OCI-M1 (cell line): Measurements from ENCODE around the gene TENT4A.

Source experiments
- DNase-seq: peaks from one replicate; lab custom pipeline; 2025; lab: John Stamatoyannopoulos, UW

Gene TENT4A

DNA sequence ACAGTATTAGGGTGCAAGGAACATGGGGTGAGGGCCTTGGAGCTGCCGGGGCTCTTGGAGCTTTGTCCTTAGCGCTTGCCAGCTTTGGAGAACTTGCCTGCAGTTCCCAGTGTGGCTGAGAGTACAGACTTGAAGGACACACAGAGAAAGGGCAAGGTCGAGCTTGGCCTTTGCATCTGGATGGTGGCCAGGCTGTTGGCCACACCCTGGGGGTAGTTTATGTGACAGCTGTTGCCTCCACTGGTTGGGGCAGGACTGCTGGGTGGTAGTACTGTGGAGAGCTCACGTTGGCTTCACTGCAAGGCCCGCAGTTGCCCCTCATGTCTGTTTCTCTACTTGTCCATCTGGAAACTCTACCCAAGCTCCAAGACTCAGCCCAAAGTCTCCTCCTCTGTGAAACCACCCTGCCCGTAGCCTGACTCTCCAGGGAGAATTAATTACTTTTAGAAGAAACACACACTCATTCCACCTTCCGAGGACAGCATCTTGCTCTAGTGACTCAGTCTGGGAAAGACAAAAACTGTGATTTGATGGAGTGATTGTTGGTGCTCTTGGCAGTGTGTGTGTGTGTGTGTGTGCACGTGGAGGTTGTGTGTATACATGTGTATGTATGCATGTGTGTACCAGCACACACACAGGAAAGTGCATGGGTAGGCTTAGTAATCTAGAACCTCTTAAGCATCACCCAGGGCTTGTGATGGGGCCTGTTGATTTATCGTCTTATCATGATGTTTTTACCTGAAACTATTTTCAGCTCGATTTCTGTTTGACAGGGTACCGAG, 57.8 kb downstream of the TENT4A start:
- DNase-seq, result no peak

DNA sequence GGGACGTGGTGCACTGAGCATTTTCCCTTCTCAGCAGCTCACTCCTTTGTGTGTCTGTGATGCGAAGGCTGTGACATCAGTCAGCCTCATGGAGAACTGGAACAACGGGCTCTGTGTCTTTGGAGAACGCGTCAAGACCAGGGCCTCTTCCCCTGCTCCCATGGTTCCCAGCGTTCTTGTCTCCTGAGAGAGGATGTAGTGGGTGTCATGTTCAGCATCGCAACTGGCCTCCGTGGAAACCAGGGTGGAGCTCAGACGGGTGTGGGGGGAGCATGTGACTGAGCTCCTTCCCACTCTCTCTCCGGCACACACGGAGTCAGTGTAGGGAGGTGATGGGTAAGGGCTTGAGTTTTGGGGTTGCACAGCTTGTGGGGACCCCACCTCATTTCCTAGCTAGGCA, 59.7 kb downstream of the TENT4A start:
- no peak for DNase-seq

DNA sequence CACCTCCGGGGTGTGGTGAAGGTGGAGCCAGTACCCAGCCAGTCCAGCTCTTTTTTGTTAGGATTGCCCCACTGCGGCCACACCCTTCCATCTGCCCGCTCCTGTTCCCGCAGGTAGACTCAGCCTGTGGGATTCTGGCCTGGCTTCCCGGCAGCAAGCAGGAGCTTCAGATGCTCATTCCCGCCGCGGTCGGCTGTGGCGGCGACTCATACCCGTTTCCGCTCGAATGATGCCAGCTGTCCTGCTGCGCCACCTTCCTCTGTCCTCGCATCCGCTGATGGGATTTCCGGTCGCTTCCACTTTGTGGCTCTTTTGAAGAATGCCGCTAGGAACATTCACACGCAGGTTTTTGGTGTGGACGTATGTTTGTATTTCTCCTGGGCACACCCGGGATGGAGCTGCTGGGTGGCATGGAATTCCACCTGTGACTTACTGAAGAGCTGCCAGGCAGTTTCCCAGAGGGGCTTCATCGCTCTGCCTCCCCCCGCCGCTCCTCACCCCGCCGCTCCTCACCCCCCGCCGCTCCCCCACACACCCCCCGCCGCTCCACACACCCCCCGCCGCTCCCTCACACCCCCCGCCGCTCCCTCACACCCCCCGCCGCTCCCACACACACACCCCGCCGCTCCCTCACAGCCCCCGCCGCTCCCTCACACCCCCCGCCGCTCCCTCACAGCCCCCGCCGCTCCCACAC, 60.3 kb downstream of the TENT4A start:
- DNase-seq, result no peak

DNA sequence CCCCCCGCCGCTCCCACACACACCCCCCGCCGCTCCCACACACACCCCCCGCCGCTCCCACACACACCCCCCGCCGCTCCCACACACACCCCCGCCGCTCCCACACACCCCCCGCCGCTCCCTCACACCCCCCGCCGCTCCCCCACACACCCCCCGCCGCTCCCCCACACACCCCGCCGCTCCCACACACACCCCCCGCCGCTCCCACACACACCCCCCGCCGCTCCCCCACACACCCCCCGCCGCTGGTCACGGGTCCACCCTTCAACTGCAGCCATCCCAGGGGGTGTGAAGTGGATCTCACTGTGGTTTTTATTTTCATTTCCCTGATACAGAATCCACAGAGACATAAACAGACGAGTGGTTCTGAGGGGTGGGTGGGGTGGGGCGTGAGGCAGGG, 61.0 kb downstream of the TENT4A start:
- peak; percentile 44 for DNase-seq

DNA sequence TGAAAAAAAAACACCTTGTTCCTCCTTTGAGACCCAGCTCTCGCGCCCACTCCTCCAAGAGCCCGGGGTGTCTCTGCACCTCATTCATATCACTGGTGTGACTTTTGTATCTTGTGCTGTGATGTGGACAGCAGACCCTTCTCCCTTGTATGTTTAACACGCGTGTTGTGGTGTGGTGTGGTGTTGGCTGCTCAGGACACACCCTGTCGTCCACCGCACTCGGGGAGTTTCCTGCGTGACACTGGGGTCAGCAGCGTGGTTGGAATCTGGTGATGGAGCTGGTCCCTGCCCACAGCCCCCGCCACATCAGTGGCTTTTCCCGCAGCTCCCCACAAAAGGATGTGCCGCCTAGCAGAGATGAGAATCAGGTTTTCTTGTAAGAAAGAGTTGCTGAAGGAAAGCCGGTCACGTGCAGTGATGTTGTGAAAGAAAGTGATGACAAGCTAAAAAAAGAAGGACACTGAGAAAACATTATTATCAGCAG, 61.5 kb downstream of the TENT4A start:
- DNase-seq, result peak; percentile 40

DNA sequence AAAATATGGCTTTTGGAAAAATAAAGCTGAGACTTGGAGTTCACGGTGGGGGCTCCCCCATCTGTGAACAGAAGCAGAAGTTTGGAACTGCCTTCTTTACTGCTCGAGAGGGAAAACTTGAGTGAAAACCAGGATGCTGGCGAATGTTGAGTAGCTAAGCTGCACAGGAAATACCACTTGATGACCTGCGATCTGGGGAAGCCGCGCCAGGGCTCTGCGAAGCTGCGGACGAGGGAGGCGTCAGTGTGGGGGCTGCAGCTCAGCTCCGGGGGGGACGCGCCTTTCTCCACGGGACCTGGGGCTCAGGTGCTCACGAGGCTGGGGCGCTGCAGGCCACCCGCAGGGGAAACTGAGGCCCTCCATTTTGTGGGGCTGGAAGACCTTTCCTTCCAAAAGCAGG, 62.3 kb downstream of the TENT4A start:
- no peak for DNase-seq

DNA sequence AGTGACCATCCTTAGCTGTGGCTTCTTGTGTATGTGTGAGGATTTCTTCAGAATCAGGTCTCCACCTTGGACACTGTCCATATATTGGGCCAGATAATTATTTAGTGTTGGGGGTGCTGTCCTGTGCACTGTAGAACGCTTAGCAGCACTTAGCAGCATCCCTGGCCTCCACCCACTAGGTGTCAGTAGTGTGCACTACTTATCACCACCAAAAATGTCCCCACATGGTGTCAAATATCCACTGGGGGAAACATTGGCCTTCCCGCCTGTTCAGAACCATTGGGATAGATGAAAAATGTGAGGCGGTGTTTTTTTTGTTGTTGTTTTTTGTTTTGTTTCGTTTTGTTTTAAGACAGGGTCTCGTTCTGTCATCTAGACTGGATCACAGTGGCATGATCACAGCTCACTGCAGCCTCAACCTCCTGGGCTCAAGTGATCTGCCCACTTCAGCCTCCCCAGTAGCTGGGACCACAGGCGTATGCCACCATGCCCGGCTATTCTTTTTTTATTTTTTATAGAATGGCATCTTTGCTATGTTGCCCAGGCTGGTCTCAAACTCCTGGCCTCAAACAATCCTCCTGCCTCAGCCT, 67.7 kb downstream of the TENT4A start:
- DNase-seq, result peak; percentile 71

DNA sequence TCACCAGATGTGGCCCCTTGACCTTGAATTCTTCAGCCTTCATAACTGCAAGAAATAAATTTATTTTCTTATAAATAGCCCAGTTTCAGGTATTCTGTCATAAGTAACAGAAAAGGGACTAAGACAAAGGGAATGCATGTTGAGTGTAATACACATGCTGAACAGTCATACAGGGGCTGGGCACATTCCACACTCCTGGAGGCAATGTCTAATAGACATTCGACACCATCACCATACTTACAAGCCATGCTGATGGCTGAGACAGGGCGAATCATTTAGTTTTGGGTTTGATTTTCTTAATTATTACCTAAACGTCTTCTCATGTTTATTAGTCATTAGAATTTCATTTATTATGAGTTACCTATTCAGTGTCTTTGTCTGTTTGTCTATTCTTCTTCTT, 68.5 kb downstream of the TENT4A start:
- DNase-seq, result no peak

DNA sequence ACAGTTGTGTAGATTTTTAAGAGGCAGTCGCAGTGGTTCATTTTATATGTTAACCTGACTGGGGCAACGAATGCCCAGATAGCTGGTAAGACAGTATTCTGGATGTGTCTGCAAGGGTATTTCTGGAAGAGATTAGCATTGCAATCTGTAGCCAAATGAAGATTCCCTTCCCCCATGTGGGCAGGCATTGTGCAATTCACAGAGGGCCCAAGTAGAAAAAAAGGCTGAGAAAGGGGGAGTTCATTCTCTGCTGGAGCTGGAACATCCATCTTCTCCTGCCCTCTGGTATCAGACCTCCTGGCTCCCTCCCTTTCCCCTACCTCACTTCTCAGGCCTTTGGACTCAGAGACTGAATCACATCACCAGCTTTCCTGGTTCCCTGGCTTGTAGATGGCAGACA, 70.6 kb downstream of the TENT4A start:
- peak; percentile 72 for DNase-seq

DNA sequence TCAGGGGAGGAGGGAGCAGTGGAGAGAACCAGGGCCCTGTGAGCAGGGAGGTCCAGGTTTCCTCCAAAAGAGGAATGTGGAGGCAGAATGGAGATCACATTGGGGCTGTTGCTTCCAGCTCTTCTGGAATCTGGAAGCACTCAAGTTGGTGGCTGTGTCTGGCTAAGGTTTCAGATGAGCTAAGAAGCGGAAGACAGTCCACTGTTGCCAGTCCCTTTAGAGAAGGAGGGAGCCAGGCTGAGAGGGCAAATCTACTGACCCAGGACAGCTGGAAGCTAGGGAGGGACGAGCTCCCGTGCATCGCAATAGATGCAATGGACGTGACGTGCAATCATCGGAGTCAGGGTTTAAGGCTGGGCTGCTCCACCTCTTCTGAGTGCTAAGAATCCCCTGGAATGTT, 71.2 kb downstream of the TENT4A start:
- no peak for DNase-seq

DNA sequence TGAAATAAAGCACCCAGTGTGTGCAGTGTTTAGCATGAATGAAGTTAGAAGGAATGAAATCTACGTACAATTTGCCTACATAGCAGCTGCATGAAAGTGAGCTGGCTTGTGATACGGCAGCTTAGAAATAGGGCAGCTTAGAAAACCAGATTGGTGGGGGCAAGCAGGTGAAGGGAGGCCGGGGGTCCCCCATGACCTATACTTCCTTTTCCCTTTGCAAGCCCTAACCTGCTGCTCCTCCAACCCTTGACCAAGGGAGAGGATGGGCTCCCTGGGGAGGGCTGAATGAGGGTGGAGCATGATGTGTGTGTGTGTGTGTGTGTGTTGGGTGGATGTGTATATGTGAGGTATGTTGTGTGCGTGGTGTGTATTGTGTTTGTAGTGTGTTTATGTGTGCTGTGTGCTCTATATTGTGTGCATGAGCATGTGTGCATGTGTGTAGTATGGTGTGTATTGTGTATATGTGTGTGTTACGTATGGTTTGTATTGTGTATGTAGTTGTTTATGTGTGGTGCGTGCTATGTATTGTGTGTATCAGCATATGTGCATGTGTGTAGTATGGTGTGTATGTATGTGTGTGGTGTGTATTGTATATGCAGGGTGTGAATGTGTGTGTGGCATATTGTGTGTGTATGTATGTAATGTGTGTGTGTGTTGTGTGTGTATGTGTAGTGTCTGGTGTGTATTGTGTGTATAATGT, 72.1 kb downstream of the TENT4A start:
- DNase-seq, result no peak

DNA sequence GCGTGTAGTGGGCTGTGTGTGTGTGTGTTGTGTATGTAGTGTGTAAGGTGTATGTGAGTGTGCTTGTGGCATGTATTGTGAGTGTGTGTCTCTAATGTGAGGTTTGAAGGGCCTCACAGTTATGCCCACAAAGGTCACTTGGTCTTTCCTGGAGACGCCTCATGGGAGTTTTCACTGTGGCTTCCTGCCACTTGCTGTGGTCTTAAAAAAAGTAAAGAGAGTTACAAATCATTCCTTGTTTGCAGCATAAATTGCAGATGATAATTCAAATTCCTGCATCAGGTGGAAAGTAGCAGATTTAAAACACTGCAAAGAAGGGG, 72.6 kb downstream of the TENT4A start:
- no peak for DNase-seq

DNA sequence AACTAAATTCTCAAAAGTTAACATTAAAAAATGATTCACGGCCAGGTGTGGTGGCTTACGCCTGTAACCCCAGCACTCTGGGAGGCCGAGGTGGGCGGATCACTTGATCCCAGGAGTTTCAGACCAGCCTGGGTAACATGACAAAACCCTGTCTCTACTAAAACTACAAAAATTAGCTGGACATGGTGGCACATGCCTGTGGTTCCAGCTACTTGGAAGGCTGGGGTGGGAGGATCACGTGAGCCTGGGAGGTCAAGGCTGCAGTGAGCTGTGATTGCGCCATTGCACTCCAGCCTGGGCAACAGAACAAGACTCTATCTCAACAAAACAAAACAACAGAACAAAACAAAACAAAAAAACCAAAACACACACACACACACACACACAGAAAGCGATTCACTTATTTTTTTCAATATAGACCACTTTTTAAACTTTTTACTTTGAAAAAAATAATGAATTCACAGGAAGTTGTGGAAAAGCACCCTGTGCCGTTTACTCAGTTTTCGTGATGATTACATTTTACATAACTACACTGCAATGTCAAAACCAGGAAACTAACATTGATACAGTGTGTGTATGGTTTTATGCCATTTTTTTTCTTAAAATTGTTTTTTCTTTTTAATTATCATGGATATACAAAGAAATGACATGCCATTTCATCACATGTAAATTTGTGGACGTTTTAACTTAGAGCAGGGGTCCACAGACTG, 73.7 kb downstream of the TENT4A start:
- peak; percentile 17 for DNase-seq

DNA sequence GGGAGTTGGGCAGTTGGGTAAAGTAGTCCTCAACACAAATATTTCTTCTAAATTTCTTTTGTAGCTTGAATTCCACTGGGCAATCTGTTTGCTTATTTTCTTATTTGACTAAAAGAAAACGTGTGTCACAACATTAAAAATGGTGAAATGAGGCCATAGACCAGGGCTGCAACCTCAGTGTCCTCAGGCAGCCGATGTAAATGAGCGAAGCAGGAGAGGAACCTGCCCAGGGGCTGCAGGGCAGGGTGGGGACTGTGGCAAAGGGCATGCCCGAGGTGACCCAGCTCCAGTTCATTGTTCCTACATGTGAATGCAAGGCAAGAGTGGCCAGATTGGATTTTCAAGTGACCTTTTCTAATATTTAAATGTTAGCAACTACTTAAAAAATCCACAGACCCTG, 74.7 kb downstream of the TENT4A start:
- no peak for DNase-seq

DNA sequence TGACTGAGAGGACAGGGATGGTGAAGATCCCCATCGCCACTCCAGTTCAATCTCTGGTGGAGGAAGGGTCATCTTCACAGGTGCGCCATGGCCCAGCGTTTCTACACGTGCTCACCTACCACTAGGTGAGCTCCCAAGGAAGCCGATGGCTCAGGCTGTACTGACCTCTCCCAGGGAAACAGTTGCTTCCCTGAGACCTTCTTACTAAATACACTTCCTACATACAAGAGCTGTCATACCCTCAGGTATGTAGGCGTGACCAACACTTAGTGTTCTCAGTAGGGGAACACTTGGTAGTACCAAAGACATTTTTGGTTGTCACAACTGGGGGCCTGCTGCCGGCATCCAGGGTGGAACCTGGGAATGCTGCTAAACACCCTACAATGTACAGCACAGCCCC, 75.2 kb downstream of the TENT4A start:
- DNase-seq, result no peak

DNA sequence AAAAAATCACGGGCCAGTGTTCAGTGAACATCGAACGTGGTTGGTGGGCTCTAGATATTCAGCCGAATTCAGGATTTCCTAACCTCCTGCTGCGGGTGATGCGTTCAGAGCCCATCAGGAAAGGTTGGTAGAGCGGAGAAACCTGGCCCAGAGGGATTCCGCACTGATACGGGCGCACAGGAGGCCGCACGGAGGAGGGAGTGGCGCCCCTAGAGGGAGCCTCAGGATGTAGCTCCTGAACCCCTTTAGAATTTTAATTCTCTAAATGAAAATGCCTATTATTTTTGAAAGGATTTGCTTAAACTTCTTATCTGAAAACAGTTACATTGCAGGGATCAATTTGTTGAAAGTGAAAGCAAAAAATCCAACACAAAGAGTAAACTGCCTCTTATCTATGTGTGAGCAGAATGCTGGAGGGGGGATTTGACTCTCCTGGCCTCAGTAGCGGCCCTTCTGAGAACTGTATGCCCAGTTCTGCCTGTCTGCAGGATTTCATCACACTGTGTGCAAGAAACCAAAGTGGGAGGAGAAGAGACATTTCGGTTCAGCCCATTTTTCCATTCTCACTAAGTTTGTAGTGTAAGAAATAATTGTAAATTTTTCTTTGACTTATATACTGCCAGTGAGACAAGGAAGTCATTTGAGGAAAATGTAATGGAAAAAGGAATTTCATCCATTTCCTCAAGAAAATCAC, 75.9 kb downstream of the TENT4A start:
- peak; percentile 95 for DNase-seq

DNA sequence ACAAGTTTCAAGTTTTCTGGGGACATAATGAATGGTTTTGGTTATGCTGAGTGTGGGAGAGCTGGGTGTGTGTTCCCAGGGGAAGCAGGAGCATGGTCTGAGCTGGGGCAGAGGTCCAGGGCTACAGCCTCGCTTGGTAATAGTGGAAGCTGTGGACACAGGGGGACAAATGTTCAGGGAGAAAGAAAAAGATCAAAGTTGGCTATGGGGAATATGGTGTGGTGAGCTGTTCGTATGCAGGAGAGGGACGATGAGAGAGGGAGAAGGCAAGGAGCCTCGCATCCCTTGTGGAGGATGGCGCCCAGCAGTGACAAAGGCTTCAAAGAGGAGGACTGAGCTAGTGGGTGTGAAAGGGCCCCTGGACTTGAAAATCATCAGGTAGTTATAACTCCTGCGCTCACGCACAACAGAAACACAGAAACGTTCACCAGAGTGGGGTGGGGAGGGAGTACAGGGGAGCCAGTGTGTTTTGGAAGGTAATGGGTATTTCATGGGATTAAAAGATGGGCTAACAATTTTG, 77.2 kb downstream of the TENT4A start:
- no peak for DNase-seq

DNA sequence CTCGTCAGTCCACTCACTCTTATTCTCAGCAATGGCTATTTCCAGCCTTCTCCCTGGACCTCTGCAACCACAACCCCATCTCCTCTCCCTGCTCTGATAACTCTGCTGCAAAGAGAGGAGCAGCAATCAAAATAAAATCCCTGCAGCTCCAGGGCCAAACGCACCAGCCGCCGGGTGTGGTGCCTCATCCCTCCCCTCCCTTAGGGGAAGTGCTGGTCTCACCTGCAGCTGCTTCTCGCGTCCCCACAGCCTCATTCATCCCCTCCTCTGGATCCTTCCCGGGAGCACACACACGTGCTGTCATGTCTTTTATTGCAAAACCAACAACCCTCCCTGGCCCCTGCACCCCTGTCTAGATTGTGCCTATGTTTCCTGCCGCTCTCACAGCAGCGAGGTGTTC, 77.8 kb downstream of the TENT4A start:
- DNase-seq, result no peak

DNA sequence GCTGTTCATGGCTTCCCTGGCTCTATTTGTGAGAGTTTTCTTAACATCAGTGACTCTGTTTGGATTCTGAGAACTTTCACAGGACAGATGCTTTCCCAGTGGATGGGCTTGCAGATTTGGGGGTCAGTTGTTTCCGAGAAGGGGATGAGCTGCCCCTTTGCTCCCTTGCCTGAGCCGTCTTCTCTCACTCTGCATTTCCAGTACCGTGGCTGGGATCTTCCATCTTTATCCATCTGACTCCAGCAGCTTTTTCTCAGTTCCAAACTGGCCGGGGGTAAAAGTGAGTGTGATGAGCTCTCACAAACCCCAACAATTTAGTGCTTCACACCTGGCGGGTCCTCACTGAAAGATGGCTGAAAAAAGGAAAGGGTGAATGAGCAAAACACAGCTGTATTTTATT, 79.1 kb downstream of the TENT4A start:
- DNase-seq, result no peak

DNA sequence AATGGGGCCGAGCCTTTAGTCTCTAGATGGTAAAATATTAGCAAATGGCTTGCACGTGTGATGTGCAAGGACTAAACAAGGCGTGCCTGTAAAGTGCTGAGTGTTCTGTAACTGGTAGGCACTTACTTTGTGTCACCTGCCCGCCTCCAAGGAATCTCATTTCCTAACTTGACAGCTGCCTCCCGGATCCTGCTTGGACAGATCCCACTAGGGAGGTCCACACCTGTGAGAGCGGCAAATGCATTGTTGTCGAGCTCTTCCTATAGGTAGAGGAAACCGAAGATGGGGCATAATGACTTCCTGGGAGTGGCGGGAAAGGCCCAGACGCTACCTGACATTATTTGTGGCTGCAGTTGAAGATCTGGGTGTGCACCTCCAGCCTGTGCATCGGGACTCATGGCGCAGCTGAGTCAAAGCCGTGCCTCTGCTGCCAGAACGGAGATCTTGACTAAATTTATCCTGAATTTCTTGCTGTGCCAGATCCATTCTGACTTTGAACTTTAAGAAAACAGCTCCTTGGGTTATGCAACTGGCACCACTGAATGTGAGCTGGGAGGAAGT, 79.8 kb downstream of the TENT4A start:
- no peak for DNase-seq

DNA sequence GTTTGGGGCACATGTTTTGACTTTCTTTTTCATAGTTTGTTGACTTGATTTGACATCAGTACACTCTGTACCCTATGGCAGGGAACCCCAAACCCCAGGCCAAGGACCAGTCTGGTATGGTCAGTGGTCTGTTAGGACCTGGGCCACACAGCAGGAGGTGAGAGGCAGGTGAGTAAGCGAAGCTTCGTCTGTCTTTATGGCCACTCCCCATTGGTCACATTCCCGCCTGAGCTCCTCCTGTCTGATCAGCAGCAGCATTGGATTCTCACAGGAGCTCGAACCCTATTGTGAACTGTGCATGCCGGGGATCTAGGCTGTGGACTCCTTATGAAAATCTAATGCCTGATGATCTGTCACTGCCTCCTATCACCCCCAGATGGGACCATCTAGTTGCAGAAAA, 88.0 kb downstream of the TENT4A start:
- DNase-seq, result no peak
